HG03354 (cell line): ENCODE measurements around the gene TMTC2.
A peak's percentile ranks its signal among the peaks of the same experiment; 100 is the strongest.
"Not testable (repeated sequence)": the region's sequence is repeated elsewhere in the genome, so short reads cannot be mapped to it uniquely, and the experiment has no call there.

Source experiments
- ATAC-seq: cut with Tn5 transposase; IDR thresholded peaks from one replicate; pipeline ENCODE4 v1.9.1; 2021; ENCODE audit warnings: mild to moderate bottlenecking; ENCODE audit not compliant: unreplicated experiment, poor library complexity, severe bottlenecking

The TMTC2 gene

DNA sequence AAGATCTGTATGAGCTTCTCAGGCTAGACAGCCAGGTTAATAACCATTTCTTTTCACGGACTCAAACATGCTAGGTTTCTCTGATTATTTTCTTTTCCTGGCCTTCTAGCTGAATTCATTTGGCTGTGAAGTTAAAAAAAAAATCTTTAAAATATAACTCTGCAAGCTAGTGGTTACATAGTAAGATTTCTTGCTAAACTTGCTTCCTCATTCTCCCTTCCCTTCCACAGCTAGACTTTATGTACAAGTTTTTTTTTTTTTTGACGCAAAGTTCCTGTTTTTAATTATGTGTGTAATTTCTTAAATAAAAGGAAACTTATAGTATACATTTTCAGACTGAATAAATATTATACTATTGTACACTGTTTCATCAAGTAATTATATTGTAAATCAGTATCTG lies 145.4 kb downstream of the TMTC2 start:
- no peak for ATAC-seq

DNA sequence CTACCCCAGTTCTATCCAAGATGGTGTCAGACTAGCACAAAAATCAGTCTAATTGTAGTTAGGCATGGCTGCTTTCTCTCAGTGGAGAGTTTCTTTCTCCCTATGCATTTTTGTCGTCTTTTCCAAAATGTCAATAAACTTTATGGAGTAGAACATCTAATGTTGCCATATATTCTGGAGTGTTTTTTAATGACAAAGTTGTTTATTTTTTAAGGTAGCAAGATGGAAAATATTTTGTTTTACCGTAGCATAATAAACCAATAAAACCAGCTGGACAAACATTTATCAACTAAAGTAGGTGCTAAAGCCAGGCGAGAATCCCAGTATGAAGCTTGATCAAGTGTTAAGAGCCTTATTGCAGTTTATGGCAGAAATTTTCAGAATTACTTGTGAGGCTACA lies 146.3 kb downstream of the TMTC2 start:
- ATAC-seq = no peak

DNA sequence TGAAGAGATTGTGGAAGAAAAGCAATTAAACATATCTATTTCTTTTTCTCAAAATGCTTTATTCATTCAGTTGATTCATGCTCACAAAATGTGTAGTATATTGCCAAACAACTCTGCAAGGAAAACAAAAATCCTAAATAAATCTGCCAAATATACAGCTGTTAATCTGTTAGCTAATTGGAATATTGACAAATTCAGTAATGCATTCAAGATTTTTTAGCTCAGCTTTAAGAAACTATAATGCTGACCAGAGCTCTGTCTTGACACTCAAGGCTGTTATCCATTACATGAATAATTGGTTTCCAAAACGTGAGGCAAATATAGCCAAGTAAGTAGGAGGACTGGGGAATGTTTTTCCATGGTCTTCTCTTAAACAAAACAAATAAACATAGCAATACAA lies 146.8 kb downstream of the TMTC2 start:
- no peak for ATAC-seq

DNA sequence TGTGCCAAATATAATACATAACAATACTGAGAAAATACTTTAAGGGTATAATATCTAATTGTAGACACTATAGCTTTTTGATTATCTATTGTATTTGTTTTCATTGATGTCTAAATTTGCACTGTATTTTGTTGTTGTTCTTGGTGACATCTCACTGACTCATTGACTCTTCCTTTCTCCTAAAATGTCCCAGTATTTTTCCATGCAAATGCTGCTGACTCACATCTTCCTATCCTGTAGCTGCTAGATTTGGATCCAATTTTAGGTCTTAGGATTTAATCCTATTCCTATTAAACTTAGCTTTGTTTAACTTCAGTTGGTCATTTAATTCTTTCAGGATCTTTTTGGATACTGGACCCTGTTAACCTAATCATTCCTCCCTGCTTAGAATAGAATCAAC lies 148.5 kb downstream of the TMTC2 start:
- no peak for ATAC-seq

DNA sequence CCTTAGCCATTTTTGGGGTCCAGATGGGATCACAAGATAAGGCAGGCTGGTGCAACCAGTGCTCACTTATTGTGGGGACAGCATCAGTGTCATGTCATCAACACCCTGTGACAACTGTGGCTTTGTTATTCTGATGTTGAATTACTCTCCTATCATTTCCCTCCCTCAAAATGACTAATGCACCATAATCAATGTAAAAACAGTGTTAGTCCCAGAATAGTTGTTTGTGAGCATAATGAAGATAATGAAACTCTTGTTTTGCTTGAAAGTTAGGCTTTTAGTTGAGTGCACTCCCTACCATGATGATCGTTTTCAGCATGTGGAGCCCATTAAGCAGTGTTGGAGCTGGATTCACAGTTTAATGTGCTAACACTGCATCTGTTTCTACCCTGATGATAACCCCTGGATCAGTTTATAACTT lies 151.4 kb downstream of the TMTC2 start:
- ATAC-seq = no peak

DNA sequence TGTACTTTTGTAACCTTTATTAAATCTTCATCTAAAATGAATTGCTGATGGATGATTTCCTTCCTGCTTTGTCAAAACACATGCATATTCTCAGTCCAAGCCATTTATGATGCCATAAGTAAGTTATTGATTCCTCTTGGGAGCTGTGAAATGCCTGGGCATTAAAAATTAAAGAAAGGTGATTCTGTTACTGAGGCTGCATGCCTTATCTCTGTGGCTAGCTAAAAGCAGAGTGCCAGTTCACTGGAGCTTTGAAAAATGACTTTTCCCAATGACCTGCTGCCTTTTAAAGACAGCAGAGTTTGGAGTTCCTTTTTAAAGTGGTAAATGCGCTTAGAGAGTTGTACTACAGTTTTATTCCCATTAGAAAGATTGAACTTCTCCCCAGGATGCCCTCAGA lies 152.1 kb downstream of the TMTC2 start:
- ATAC-seq = no peak

DNA sequence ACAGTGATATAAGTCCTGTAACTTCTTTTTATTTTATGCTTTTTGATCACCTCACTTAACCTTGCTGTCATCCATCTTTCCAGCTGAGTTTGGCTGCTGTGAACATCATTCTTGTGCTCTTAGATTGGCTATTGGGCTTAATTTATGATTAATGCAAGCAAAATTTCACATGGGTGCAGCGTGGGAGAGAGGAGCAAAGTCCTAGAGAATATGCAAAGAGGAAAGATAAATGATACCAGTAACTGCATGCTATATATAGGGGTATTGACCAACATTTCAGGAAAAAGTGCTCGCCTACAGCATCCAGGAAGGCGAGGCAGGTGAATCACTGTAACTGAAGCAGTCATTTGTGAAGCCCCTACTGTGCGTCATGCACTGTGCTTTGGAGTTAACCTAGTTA lies 153.1 kb downstream of the TMTC2 start:
- ATAC-seq = no peak

DNA sequence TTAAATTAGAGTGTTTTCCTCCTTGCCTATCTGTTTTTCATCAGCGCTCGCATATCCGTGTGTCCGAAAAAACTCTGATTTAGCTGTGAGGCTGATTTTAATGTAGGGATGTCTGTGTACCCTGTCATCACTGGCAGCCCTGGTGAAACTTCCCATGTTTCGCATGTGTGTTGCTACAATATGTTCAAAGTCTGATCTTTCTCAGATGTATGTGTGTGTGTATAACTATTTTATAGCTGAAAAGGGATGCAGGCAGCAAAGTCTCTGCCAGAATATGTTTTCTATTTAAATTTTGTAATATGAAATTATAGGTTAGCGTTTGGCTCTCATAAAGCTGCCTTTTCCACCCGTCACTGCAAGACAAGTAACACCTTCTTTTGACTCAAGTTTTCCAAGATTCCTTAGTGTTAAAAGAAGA lies 154.8 kb downstream of the TMTC2 start:
- no peak for ATAC-seq

DNA sequence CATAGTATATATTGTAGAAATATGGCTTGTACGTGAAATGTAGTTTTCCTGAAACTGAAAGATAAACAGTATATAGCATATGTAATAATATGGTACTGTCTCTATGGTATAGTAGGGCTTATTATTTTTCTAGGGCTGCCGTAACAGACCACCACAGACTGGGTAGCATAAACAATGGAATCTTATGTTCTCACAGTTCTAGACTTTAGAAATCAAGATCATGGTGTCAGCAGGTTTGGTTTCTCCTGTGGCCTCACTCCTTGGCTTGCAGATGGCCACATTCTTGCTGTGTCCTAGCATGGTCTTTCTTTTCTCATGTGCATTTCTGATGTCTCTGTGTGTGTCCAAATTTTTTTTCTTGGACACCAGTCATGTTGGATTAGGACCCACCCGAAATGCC lies 155.8 kb downstream of the TMTC2 start:
- ATAC-seq = no peak

DNA sequence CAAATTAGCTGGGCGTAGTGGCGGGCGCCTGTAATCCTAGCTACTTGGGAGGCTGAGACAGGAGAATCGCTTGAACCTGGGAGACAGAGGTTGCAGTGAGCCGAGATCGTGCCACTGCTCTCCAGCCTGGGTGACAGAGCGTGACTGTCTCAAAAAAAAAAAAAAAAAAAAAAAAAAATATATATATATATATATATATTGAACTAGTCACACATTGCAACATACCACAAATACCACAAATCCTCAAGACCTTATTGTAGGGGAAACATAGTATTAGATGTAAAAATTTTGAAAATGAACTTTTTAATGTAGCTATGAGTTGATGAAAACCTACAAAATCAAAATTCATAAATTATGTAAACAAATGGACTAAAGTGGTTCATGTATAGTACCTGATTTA lies 158.4 kb downstream of the TMTC2 start:
- ATAC-seq = not testable (repeated sequence)

DNA sequence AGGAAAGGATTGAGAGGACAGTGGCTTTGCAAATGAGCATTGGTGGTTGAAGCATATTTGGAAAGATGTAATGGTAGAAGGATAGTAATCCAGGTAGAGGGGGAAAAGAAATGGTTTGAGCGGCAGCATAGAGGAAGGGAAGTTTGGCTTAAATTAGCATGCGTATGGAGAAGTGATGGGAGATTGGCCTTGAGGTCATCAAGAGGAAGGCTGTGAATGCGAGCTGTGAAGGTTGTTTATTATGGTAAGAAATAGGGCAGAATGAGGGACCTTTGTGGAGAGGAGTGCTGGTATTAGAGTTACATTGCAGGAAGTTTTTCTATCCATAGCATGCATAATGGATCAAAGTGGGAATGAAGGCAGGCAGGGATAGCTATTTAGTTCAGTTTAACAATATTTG lies 162.1 kb downstream of the TMTC2 start:
- ATAC-seq = no peak

DNA sequence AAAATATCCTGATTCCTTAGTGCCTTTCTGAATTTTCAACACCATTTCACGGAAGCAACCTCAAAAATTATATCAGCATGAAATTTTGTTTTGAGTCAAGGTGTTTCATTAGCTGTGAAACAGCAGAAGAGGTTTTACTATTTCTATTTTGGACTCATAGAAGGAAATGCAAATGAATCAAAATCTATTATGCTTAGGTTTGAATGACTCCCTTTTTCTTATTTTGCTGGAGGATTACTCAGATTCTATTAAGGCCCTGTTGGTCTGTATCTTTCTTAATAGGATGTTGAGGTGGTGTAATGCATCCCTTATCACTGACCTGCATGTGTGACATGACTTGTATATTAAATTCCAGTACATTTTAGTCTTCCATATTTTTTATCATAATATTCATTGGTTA lies 165.8 kb downstream of the TMTC2 start:
- peak; percentile 34 for ATAC-seq

DNA sequence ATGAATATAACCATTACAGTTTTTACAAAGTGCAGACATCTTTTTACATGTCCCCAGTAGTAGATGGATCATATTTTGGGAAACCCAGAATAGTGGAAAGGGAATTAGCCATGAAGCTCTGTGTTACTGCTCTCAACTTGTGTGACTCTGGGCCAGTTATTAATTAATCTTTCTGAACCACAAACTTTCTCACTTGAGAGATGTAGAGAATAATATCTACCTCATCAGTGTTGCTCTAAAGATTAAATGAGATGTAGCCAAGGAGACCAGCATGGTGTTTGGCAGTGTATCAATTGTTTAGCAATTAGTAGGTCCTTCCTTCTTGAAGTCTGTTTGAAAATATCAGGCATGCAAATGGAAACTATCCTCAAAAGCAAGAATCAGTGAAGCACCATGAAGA lies 169.2 kb downstream of the TMTC2 start:
- peak; percentile 91 for ATAC-seq

DNA sequence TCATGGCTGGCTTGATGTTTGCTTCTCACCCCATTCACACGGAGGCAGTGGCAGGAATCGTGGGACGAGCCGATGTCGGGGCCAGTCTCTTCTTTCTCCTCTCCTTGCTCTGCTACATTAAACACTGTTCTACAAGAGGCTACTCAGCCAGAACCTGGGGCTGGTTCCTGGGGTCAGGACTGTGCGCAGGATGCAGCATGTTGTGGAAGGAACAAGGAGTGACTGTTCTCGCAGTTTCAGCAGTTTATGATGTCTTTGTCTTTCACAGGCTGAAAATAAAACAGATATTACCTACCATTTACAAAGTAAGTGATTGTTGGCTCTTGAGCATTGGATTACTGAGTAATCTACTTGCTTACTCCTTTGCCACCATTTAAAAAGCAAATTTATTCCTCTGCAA lies 170.6 kb downstream of the TMTC2 start:
- ATAC-seq = no peak

DNA sequence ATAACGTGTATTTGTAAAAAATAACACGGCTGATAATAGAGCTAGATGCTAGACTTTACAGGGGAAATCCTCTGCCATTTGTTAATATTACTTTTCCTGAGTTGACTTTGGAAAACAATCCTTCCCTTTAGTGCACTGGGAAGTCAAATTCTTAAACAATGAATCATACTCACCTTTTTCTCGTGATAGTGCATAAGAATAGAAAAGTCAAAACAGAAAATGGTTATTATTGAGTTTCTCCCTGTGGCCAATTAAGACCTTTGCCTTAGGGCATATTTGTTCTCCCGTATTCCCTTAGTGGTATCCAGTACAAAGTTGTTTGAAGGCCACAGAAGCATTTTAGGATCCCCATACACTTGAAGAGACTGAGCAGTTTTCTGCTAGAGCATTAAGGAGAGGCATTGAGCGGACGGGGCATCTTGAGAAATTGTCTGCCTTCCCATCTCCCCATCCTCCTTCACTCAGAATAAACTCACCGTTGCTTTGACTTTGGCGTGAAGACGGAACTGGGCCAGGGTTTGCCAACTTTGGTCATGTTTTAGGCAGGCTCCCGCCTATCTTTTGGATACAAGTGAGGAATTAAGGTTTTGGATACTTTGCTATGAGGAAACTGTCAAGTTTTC lies 171.3 kb downstream of the TMTC2 start:
- ATAC-seq = no peak

DNA sequence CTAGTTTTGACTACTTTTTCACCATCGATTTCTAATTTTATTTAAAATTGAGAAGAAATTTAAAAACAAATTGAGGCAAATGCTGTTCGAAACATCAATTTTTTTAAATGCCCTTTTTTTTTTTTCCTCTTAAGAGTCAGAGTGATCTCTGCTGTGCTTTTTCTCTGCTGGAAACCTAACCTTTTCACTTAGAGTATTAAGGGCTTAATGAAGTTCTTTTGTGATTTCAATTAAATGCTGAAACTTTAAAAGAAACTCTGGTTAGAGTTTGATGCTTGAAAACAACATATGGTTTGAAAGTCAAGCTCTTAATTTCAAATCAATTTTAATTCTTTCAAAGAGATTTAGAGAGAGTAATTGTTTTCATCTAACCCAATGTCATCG lies 171.8 kb downstream of the TMTC2 start:
- no peak for ATAC-seq

DNA sequence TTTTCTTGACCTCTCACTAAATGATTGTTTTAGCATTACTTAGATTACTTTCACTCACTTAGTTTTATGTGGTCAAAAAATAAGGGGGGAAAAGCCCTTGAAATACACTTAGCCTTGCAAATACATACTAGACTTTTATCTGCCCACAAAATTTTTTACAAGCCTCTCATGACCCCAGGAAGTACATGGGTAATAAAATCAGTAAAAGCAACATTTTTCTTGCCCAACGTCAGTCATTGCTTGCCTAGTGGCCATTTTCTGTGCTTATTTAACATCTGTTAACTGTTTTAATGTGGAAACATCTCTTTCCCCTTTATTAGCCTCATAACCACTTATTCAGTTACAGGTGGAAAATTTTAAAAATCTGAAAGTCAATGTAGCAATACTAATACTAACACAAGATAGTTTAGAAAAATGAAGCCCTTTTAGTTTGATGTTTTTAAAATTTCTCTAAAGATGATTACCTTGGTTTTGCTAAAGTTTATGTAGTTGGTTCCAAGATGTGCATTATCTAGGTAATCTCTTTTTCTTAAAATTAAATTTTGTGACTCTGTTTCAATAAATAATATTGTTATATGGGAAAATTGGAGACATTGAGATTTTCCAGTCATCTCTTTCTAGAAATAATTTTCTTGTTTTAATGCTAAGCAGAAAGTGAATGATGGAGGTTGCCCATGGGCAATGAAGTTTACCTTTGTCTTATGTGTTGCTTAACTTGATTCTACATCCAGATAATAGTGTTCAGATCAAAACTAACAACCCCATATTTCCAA lies 175.5 kb downstream of the TMTC2 start:
- ATAC-seq = no peak

DNA sequence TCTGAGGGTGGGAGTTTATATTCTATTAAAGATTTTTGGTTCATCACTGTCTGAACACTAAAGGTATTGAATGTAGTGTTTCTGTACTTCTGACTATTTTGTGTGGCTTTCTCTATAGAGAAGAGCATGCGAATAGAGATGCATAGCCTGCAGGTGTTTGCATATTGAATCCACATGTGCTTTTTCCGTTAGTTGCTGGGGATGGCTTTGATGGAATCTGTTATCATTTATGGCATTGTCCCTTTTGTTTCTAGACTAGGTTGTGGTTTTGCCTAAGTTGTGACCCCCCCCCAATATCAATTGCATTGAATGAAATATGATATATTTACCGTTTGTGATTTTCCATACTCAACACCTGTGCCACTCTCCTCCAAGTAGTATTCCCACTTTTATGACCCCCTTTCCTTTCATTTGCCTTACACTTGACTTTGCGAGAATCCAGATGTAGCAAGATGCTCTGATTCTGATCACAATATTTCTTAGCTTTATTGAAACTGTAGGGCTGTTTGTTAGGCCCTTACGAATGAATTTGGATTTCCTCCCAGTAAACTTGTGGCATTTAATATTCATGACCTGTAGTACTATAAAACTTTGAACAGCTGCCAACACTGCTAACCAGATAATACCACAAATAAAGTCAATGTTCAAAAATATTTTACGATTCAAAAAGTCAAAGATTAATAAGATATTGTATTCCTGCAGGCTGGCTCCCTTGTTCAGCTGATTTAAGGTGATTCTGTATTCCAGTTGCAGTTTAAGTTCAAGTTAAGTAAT lies 176.4 kb downstream of the TMTC2 start:
- no peak for ATAC-seq

DNA sequence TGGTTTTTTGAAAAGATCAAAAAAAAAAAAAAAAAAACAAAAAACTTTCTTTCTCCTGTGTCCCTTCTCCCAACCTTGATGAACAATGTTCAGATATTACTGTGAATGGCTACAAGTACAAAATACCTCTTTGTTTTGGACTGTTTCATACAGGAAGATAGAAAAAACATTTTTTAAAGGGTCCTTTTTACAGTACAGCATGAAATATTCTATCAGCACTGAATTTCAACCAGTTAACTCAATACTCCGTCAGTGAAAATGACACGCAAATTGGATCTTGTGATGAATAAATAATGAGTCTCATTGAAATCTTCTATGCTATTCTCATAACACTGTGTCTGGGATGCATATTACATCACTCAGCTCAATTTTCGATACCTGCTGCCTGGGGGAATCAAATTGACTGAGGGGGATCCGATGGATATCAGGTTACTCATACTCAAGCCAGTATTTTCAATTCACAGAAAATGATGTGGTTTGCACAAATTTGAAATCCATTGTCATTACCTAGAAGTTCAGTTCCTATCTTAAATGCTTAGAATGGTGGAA lies 179.6 kb downstream of the TMTC2 start:
- ATAC-seq = no peak

DNA sequence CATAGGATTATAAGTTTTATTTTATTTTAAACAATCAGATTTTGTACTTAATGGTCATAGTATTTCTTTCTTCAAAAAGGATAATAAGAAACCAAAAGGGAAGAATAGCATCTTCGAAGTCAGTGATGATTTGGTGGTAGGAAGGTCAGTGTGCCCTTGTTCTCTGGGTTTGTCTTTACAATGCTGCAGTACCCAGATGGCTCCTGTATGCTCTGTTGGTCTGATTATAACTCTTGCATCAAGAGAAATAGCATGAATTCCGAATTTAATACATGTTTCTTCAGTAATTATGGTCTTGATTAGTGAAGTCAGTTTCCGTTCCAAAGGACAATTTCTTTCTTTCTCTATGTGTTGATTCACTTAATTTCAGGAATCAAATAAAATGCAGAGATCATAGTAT lies 180.2 kb downstream of the TMTC2 start:
- no peak for ATAC-seq
